ENCODE data around the gene SLC38A9.
A peak's percentile ranks its signal among the peaks of the same experiment; 100 is the strongest.
"Not testable (repeated sequence)": the region's sequence is repeated elsewhere in the genome, so short reads cannot be mapped to it uniquely, and the experiment has no call there.

SLC38A9 gene

GRCh38 chr5:55702598-55703345 lies 9.4 kb downstream of the SLC38A9 start:
- DNase-seq, result no peak

GRCh38 chr5:55701462-55702103 lies 10.5 kb downstream of the SLC38A9 start:
- DNase-seq, result no peak

- DNase-seq, result no peak
Measured at GRCh38 chr5:55700745-55701144, 11.4 kb downstream of the SLC38A9 start.

GRCh38 chr5:55699041-55699688 lies 13.0 kb downstream of the SLC38A9 start:
- DNase-seq, result no peak

- DNase-seq, result not testable (repeated sequence)
Measured at GRCh38 chr5:55696704-55697103, 15.4 kb downstream of the SLC38A9 start.

- DNase-seq, result no peak
Measured at GRCh38 chr5:55694152-55694830, 17.8 kb downstream of the SLC38A9 start.

- no peak for DNase-seq
Measured at GRCh38 chr5:55692509-55692908, 19.6 kb downstream of the SLC38A9 start.

- no peak for DNase-seq
Measured at GRCh38 chr5:55692106-55692417, 20.1 kb downstream of the SLC38A9 start.

- DNase-seq, result peak; percentile 3
Measured at GRCh38 chr5:55691265-55692105, 20.6 kb downstream of the SLC38A9 start.

GRCh38 chr5:55682071-55682470 lies 30.1 kb downstream of the SLC38A9 start:
- no peak for DNase-seq

GRCh38 chr5:55681301-55681700 lies 30.8 kb downstream of the SLC38A9 start:
- DNase-seq, result no peak

- no peak for DNase-seq
Measured at GRCh38 chr5:55680353-55680752, 31.8 kb downstream of the SLC38A9 start.

- DNase-seq, result no peak
Measured at GRCh38 chr5:55679556-55679955, 32.6 kb downstream of the SLC38A9 start.

- DNase-seq, result no peak
Measured at GRCh38 chr5:55675119-55675518, 37.0 kb downstream of the SLC38A9 start.

- no peak for DNase-seq
Measured at GRCh38 chr5:55674340-55674739, 37.8 kb downstream of the SLC38A9 start.

GRCh38 chr5:55672477-55672911 lies 39.6 kb downstream of the SLC38A9 start:
- DNase-seq, result no peak

- no peak for DNase-seq
Measured at GRCh38 chr5:55671975-55672374, 40.1 kb downstream of the SLC38A9 start.

GRCh38 chr5:55668356-55668755 lies 43.8 kb downstream of the SLC38A9 start:
- no peak for DNase-seq

GRCh38 chr5:55667938-55668337 lies 44.2 kb downstream of the SLC38A9 start:
- DNase-seq, result no peak

GRCh38 chr5:55665065-55665464 lies 47.1 kb downstream of the SLC38A9 start:
- DNase-seq, result no peak

GRCh38 chr5:55657443-55657842 lies 54.7 kb downstream of the SLC38A9 start:
- no peak for DNase-seq

GRCh38 chr5:55650386-55650785 lies 61.7 kb downstream of the SLC38A9 start:
- no peak for DNase-seq

- DNase-seq, result no peak
Measured at GRCh38 chr5:55649963-55650362, 62.2 kb downstream of the SLC38A9 start.
